IPS DF 6.9 (cell line): ENCODE data around the gene LRP1B.
"Not testable (repeated sequence)": the region's sequence is repeated elsewhere in the genome, so short reads cannot be mapped to it uniquely, and the experiment has no call there.

Experiments used
- DNase-seq: peaks from one replicate; pipeline ENCODE4 v3.0.0-alpha.2; 2013; ENCODE audit warnings: low read depth, low spot score
- H3K27ac ChIP-seq: one replicate; pipeline ENCODE4 v1.5.1; 2013; ENCODE audit warnings: low read length, control low read depth
- H3K27me3 ChIP-seq: 2 replicates; pipeline ENCODE4 v1.6.1; 2013; ENCODE audit warnings: mild to moderate bottlenecking, low read length; ENCODE audit not compliant: control insufficient read depth, insufficient read depth
- H3K36me3 ChIP-seq: 2 replicates; pipeline ENCODE4 v1.6.1; 2013; ENCODE audit warnings: low read length; ENCODE audit not compliant: control insufficient read depth, insufficient read depth
- H3K4me1 ChIP-seq: 2 replicates; pipeline ENCODE4 v1.6.1; 2013; ENCODE audit warnings: low read length; ENCODE audit not compliant: control insufficient read depth, insufficient read depth
- H3K4me3 ChIP-seq: 2 replicates; pipeline ENCODE4 v1.5.1; 2013; ENCODE audit warnings: mild to moderate bottlenecking, low read length
- H3K9me3 ChIP-seq: 2 replicates; pipeline ENCODE4 v1.6.1; 2013; ENCODE audit warnings: low read length, inconsistent platforms; ENCODE audit not compliant: control insufficient read depth, insufficient read depth
- WGBS: extraction: QIAGEN DNeasy Blood & Tissue Kit; methylation state at CpG from one replicate; pipeline ENCODE4 v1.1.7; 2013; ENCODE audit warnings: mixed read lengths, missing lambda C conversion rate; ENCODE audit not compliant: insufficient read length, insufficient coverage; 5-methylcytosine and 5-hydroxymethylcytosine counted together

The LRP1B gene

DNA sequence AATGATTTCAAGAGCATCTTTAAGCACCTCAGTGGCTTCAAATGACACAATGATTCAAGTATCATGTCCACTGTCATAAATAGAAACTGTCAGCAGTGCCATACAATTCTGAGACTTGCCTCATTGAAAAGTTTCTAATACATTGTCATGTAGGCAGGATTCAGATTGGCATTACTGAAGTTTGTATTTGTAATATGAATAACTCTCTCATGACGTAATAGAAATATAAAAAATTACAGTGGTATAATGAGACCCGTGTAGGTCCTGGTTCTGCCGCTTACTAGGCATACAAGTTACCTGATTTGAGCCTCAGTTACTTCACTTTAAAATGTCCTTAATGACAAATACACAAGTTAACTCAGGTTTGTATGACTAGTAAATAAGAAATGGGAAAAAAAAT is 1814.5 kb downstream of the LRP1B start:
- Histone ChIP-seq H3K9me3 (no peaks in the 10 kb centered on the region), H3K27me3 (no peaks in the 10 kb centered on the region), H3K27ac (no peak overlapping the region), H3K4me1 (no peaks in the 10 kb centered on the region), H3K4me3 (no peak overlapping the region), H3K36me3 (no peaks in the 10 kb centered on the region)
- no CpG with 5 or more reads among the region's 3 CpGs for WGBS
- DNase-seq: no peak

DNA sequence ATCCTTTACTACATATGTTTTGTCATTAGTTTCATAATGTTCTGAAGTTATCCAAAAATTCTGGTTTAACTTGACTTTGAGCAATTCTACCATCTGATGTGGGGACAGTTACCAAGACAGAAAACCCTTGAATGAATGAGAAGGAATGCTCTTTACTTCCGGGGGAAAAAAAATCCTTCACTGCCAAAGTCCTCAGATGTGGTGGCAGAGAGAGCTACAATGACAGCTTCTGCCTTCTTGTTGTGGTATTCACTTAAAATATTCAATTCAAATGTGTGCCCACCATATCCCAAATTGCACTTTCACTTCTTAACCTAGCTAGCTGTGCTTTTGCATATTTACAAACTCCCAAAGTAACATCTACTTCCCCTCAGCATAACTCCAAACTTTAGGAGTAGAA is 1818.9 kb downstream of the LRP1B start:
- Histone ChIP-seq H3K9me3 (no peaks in the 10 kb centered on the region), H3K27me3 (no peaks in the 10 kb centered on the region), H3K4me1 (no peaks in the 10 kb centered on the region), H3K27ac (no peak overlapping the region), H3K4me3 (no peak overlapping the region), H3K36me3 (no peaks in the 10 kb centered on the region)
- no peak for DNase-seq
- no CpG with 5 or more reads among the region's 1 CpG for WGBS

DNA sequence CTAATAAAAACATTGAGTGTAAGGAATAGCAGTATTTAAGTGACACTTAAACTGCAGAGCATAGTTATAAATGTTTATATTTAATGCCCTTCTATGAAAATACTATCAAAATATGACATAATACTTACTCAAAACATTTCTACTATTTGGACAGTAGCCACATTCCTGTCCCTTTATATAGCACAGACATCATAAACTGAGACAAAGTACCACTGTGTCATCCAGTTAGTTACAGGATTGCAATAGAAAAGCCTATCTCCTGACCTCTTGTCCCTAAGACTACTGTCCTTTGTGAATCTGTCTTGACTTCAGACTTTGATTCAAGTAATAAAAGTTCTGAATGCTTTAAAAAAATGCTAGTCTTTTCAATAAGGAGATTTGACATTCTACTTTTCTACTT is 1822.1 kb downstream of the LRP1B start:
- Histone ChIP-seq H3K27ac (no peak overlapping the region), H3K27me3 (no peaks in the 10 kb centered on the region), H3K36me3 (no peaks in the 10 kb centered on the region), H3K9me3 (no peaks in the 10 kb centered on the region), H3K4me3 (no peak overlapping the region), H3K4me1 (no peaks in the 10 kb centered on the region)
- no peak for DNase-seq

- H3K9me3 ChIP-seq: no peaks in the 10 kb centered on the region
- no peaks in the 10 kb centered on the region for H3K36me3 ChIP-seq
- H3K4me3 ChIP-seq: no peak overlapping the region
- H3K4me1 ChIP-seq: no peaks in the 10 kb centered on the region
- H3K27me3 ChIP-seq: no peaks in the 10 kb centered on the region
- H3K27ac ChIP-seq: no peak overlapping the region
- no peak for DNase-seq
Observed at GRCh38 chr2:140307532-140307931, 1823.3 kb downstream of the LRP1B start.

GRCh38 chr2:140295767-140296166 is 1835.0 kb downstream of the LRP1B start:
- Histone ChIP-seq H3K27ac (no peak overlapping the region), H3K36me3 (no peaks in the 10 kb centered on the region), H3K4me3 (no peak overlapping the region), H3K4me1 (no peaks in the 10 kb centered on the region), H3K9me3 (no peaks in the 10 kb centered on the region), H3K27me3 (no peaks in the 10 kb centered on the region)
- no peak for DNase-seq
- whole genome bisulfite sequencing: no CpG with 5 or more reads among the region's 1 CpG

- Histone ChIP-seq H3K36me3 (no peaks in the 10 kb centered on the region), H3K27ac (no peak overlapping the region), H3K4me1 (no peaks in the 10 kb centered on the region), H3K9me3 (no peaks in the 10 kb centered on the region), H3K27me3 (no peaks in the 10 kb centered on the region), H3K4me3 (no peak overlapping the region)
- no peak for DNase-seq
Observed at GRCh38 chr2:140288726-140289125, 1842.1 kb downstream of the LRP1B start.

- no peaks in the 10 kb centered on the region for H3K27me3 ChIP-seq
- no peaks in the 10 kb centered on the region for H3K9me3 ChIP-seq
- no peaks in the 10 kb centered on the region for H3K36me3 ChIP-seq
- no peak overlapping the region for H3K4me3 ChIP-seq
- no peaks in the 10 kb centered on the region for H3K4me1 ChIP-seq
- DNase-seq: no peak
- no peak overlapping the region for H3K27ac ChIP-seq
- no CpG with 5 or more reads among the region's 2 CpGs for WGBS
Observed at GRCh38 chr2:140288213-140288612, 1842.6 kb downstream of the LRP1B start.

DNA sequence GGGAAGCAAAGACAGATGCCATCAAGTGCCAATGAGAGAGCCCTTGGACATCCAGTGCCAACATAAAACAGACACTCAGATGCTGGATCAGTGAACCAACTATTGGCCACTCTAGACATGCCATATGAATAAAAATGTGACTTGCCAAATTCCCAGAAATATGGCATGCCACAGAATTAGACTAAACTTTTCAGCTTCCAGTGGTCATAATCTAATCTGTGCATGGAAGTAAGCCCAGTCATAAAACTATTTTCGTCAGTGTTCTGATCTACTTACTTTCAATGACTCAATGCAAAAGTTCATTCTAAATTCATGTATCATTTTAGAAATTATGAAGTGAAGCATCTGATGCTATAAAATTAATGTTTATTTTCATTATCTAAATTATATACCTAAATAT is 1844.4 kb downstream of the LRP1B start:
- no peaks in the 10 kb centered on the region for H3K4me1 ChIP-seq
- no peaks in the 10 kb centered on the region for H3K27me3 ChIP-seq
- H3K4me3 ChIP-seq: no peak overlapping the region
- H3K9me3 ChIP-seq: no peaks in the 10 kb centered on the region
- no CpG with 5 or more reads among the region's 1 CpG for WGBS
- H3K27ac ChIP-seq: no peak overlapping the region
- no peak for DNase-seq
- H3K36me3 ChIP-seq: no peaks in the 10 kb centered on the region

- no CpG with 5 or more reads among the region's 5 CpGs for WGBS
Observed at GRCh38 chr2:140277344-140277743, 1853.5 kb downstream of the LRP1B start.

DNA sequence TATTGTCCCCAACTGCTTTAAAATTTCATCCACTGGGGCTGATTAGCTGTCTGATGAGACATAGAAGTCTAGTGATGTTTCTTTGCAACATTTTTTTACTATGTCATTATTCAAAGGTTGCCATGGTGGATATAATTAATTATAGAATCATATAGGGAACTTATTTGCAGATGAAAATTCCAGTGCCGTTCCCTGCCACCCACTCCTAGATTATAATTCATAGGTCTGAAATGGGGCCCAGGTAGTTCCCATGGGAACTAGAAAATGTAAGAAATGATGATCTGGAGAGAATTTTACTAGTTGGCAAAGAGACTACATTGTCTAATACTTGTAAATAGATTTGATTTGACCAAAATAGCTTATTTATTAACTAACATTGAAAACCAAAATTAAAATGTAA is 1854.2 kb downstream of the LRP1B start:
- no CpG with 5 or more reads among the region's 1 CpG for WGBS

More at GRCh38 chr2:140277344-140277743, 1853.5 kb downstream of the LRP1B start:
- not testable (repeated sequence) for H3K9me3 ChIP-seq, H3K4me3 ChIP-seq, H3K27me3 ChIP-seq, H3K4me1 ChIP-seq, DNase-seq, H3K27ac ChIP-seq, H3K36me3 ChIP-seq

GRCh38 chr2:140275427-140275826 is 1855.4 kb downstream of the LRP1B start:
- Histone ChIP-seq H3K4me3 (no peak overlapping the region), H3K27me3 (no peaks in the 10 kb centered on the region), H3K4me1 (no peaks in the 10 kb centered on the region), H3K27ac (no peak overlapping the region), H3K9me3 (no peaks in the 10 kb centered on the region), H3K36me3 (no peaks in the 10 kb centered on the region)
- no CpG with 5 or more reads among the region's 7 CpGs for WGBS
- DNase-seq: no peak

More for the DNA sequence above, 1854.2 kb downstream of the LRP1B start:
- Histone ChIP-seq H3K27me3 (no peaks in the 10 kb centered on the region), H3K4me1 (no peaks in the 10 kb centered on the region), H3K36me3 (no peaks in the 10 kb centered on the region), H3K27ac (no peak overlapping the region), H3K9me3 (no peaks in the 10 kb centered on the region), H3K4me3 (no peak overlapping the region)
- DNase-seq: no peak
